IMR-90 (cell line): Measurements from ENCODE around the gene C4orf17. TPM values are rescaled to one million over a fixed set of nuclear protein-coding genes. Genes with fewer than 3 reads are reported as not detected.

Experiments
- ATAC-seq: fragments of 200-7000 bp; cut with Tn5 transposase; 2 replicates; pipeline ENCODE4 v1.9.1; 2020; ENCODE audit warnings: low read depth, mild to moderate bottlenecking, moderate library complexity
- BruUV-seq: library from RNA; stranded (reverse); fragments of 400-500 nt; replicated peaks from 2 replicates; lab custom pipeline; 2021; lab: Mats Ljungman, UMichigan
- CTCF ChIA-PET: fragments of 300-600 bp; formaldehyde crosslinking; extraction: SDS; loops from one replicate; lab custom pipeline; 2021; ENCODE audit warnings: antibody characterized with exemption; lab: Yijun Ruan, JAX
- POLR2A ChIA-PET: fragments of 300-600 bp; sonication (Branson Sonifier 250); formaldehyde crosslinking; loops from one replicate; lab custom pipeline; 2022; ENCODE audit warnings: antibody characterized with exemption; ENCODE audit not compliant: unreplicated experiment; lab: Charles Lee
- DNase-seq: peaks from one replicate; pipeline ENCODE4 v3.0.0; 2013
- H2AFZ ChIP-seq: replicated peaks from 2 replicates; pipeline ENCODE3; 2013; ENCODE audit warnings: low read length, mild to moderate bottlenecking; ENCODE audit not compliant: poor library complexity
- H2AK5ac ChIP-seq: 2 replicates; pipeline ENCODE4 v1.6.1; 2013; ENCODE audit warnings: low read depth, low read length, inconsistent platforms
- H2AK9ac ChIP-seq: replicated peaks from 2 replicates; pipeline ENCODE3; 2013; ENCODE audit warnings: mild to moderate bottlenecking, low read depth, low read length, moderate library complexity; ENCODE audit not compliant: poor library complexity
- H2BK120ac ChIP-seq: 2 replicates; pipeline ENCODE4 v1.6.1; 2013; ENCODE audit warnings: low read depth, low read length, inconsistent platforms
- H2BK15ac ChIP-seq: 3 replicates; pipeline ENCODE4 v1.6.1; 2013; ENCODE audit warnings: low read depth, low read length, inconsistent platforms
- H2BK20ac ChIP-seq: 2 replicates; pipeline ENCODE4 v1.6.1; 2013; ENCODE audit warnings: low read depth, mild to moderate bottlenecking, inconsistent platforms, low read length, moderate library complexity
- H2BK5ac ChIP-seq: 2 replicates; pipeline ENCODE4 v1.6.1; 2013; ENCODE audit warnings: mild to moderate bottlenecking, low read depth, low read length, inconsistent platforms; ENCODE audit not compliant: poor library complexity, severe bottlenecking
- H3K14ac ChIP-seq: replicated peaks from 2 replicates; pipeline ENCODE4 v1.6.1; 2013; ENCODE audit warnings: low read depth, low read length, inconsistent platforms
- H3K18ac ChIP-seq: 2 replicates; pipeline ENCODE4 v1.6.1; 2013; ENCODE audit warnings: low read depth, low read length, control low read depth
- H3K23ac ChIP-seq: 2 replicates; pipeline ENCODE4 v1.6.1; 2013; ENCODE audit warnings: low read depth, low read length, inconsistent platforms
- H3K27ac ChIP-seq: 2 replicates; pipeline ENCODE4 v1.5.1; 2013; ENCODE audit warnings: mild to moderate bottlenecking, control low read depth, low read length; ENCODE audit not compliant: insufficient read depth
- H3K27me3 ChIP-seq: 2 replicates; pipeline ENCODE4 v1.6.1; 2013; ENCODE audit warnings: low read length; ENCODE audit not compliant: control insufficient read depth, insufficient read depth
- H3K36me3 ChIP-seq: 2 replicates; pipeline ENCODE4 v1.6.1; 2013; ENCODE audit warnings: low read length, mixed read lengths; ENCODE audit not compliant: control insufficient read depth, insufficient read depth
- H3K4ac ChIP-seq: 2 replicates; pipeline ENCODE4 v1.6.1; 2013; ENCODE audit warnings: low read depth, low read length, inconsistent platforms
- H3K4me1 ChIP-seq: 2 replicates; pipeline ENCODE4 v1.6.1; 2013; ENCODE audit warnings: low read length, mixed read lengths; ENCODE audit not compliant: control insufficient read depth, insufficient read depth
- H3K4me2 ChIP-seq: 2 replicates; pipeline ENCODE4 v1.6.1; 2013; ENCODE audit warnings: low read depth, mild to moderate bottlenecking, control low read depth, low read length, moderate library complexity
- H3K4me3 ChIP-seq: 2 replicates; pipeline ENCODE4 v1.5.1; 2013; ENCODE audit warnings: low read depth, mild to moderate bottlenecking, control low read depth, low read length, moderate library complexity; ENCODE audit not compliant: insufficient read depth
- H3K56ac ChIP-seq: 2 replicates; pipeline ENCODE4 v1.6.1; 2013; ENCODE audit warnings: low read length, inconsistent platforms; ENCODE audit not compliant: insufficient read depth; ENCODE audit errors: extremely low read depth
- H3K79me1 ChIP-seq, 2 experiments: 2 replicates each; pipeline ENCODE4 v1.6.1; 2013; ENCODE audit warnings: low read length in 2 of 2, inconsistent platforms in 1 of 2, low read depth in 1 of 2
- H3K9ac ChIP-seq: 2 replicates; pipeline ENCODE4 v1.6.1; 2013; ENCODE audit warnings: low read depth, low read length, control low read depth
- H3K9me1 ChIP-seq: 2 replicates; pipeline ENCODE4 v1.6.1; 2013; ENCODE audit warnings: low read length, inconsistent platforms; ENCODE audit not compliant: insufficient read depth
- H3K9me3 ChIP-seq: 2 replicates; pipeline ENCODE4 v1.6.1; 2013; ENCODE audit warnings: low read length; ENCODE audit not compliant: control insufficient read depth, insufficient read depth
- H4K20me1 ChIP-seq: 2 replicates; pipeline ENCODE4 v1.6.1; 2013; ENCODE audit warnings: low read length, inconsistent platforms; ENCODE audit not compliant: insufficient read depth
- H4K5ac ChIP-seq: 2 replicates; pipeline ENCODE4 v1.6.1; 2013; ENCODE audit warnings: mild to moderate bottlenecking, low read depth, low read length, control low read depth
- H4K8ac ChIP-seq, 2 experiments: 2 replicates each; pipeline ENCODE4 v1.6.1; 2013; ENCODE audit warnings: low read depth in 2 of 2, low read length in 2 of 2, control low read depth in 1 of 2, inconsistent platforms in 1 of 2
- H4K91ac ChIP-seq: 2 replicates; pipeline ENCODE4 v1.6.1; 2013; ENCODE audit warnings: low read depth, low read length, inconsistent platforms; ENCODE audit not compliant: insufficient read depth
- CTCF ChIP-seq: conservative IDR thresholded peaks from 2 replicates; pipeline ENCODE4 v1.5.1; 2012; ENCODE audit warnings: mild to moderate bottlenecking, low read depth, low read length, improper control_type of control experiment
- NFE2L2 ChIP-seq: fragments of 150-350 bp; IDR thresholded peaks from 2 replicates; pipeline ENCODE4 v1.6.1; 2016; ENCODE audit warnings: low read depth, mild to moderate bottlenecking, low read length
- USF2 ChIP-seq: fragments of 150-350 bp; IDR thresholded peaks from 2 replicates; pipeline ENCODE4 v1.6.1; 2017; ENCODE audit warnings: mild to moderate bottlenecking, antibody characterized with exemption, low read length, low read depth
- WGBS, 2 experiments: methylation state at CpG; one replicate each; pipeline versions ENCODE4 v1.1.5 to v1.1.7; 2013; ENCODE audit warnings: missing lambda C conversion rate in 2 of 2; ENCODE audit not compliant: insufficient read length in 1 of 2; ENCODE audit errors: extremely low coverage in 2 of 2; 5-methylcytosine and 5-hydroxymethylcytosine counted together
- dilution Hi-C: fragments of 300-500 bp; cut with HindIII; formaldehyde crosslinking; loops from one replicate; pipeline ENCODE4 v1.14.3; 2018; ENCODE audit warnings: low sequenced_read_pairs; ENCODE audit not compliant: unreplicated experiment
- in situ Hi-C: fragments of 300-500 bp; cut with MboI; formaldehyde crosslinking; loops from 3 replicates; pipeline ENCODE4 v1.14.3; 2019; ENCODE audit warnings: low sequenced_read_pairs, inconsistent platforms, mixed read lengths
- intact Hi-C: fragments of 100-400 bp; cut with micrococcal nuclease; formaldehyde crosslinking; loops from 2 replicates; pipeline ENCODE4 v1.10.0; 2022
- polyA plus RNA-seq, 3 experiments: library from polyadenylated mRNA; depleted of rRNA; stranded (reverse); fragments of >200 nt; gene quantifications; 2 replicates each; pipeline ENCODE4 v1.2.3, GENCODE V29; 2012; ENCODE audit warnings: low replicate concordance in 1 of 3
- total RNA-seq: library from RNA; depleted of rRNA; stranded (reverse); fragments of >200 nt; gene quantifications from 2 replicates; pipeline ENCODE4 v1.2.3, GENCODE V29; 2012

Gene C4orf17
- total and polyA plus RNA-seq, 2 of the 4 experiments (the other 2 are of a cell fraction), result not detected

- ATAC-seq, result no peak; the same call in 1 of the 2 replicates
- intact Hi-C loops, result no loop called here
- Histone ChIP-seq H2AFZ (no peak overlapping the region), H3K79me1 (no peaks in the 10 kb centered on the region), H3K27me3 (no peaks in the 10 kb centered on the region), H3K4me1 (no peaks in the 10 kb centered on the region), H2BK120ac (no peak overlapping the region), H3K18ac (no peak overlapping the region), H4K20me1 (no peaks in the 10 kb centered on the region), H3K56ac (no peak overlapping the region), H3K9ac (no peak overlapping the region), H2AK9ac (no peak overlapping the region), H2BK5ac (no peak overlapping the region), H3K9me1 (no peaks in the 10 kb centered on the region), H3K23ac (no peak overlapping the region), H3K9me3 (peaks cover 4% of the 10 kb centered on the region; the same call in 1 of the 2 replicates), H3K27ac (no peak overlapping the region), H3K4me2 (no peak overlapping the region), H3K4me3 (no peak overlapping the region), H2BK15ac (no peak overlapping the region), H3K4ac (no peak overlapping the region), H2AK5ac (no peak overlapping the region), H4K5ac (no peak overlapping the region), H2BK20ac (no peak overlapping the region), H3K36me3 (no peaks in the 10 kb centered on the region), H4K91ac (no peak overlapping the region), H3K14ac (no peak overlapping the region), H4K8ac (no peak overlapping the region)
- no TSS peak for BruUV-seq
- ChIA-PET POLR2A (no interaction called here), CTCF (interaction anchor here (0.5 kb wide), 1 partner anchor 243 kb away, joined by 4 read pairs; no protein-coding TSS in a partner anchor)
- TF ChIP-seq USF2 (no peak), NFE2L2 (no peak), CTCF (no peak)
- peak; percentile 26 for DNase-seq
- dilution Hi-C loops, result no loop called here
- WGBS, 2 experiments, result no CpG with 5 or more reads among the region's 1 CpG
- in situ Hi-C loops, result no loop called here
Observed at GRCh38 chr4:99483636-99484035, 27.2 kb upstream of the C4orf17 start.
